ENCODE results near the gene PACS1. TPM values are rescaled to one million over a fixed set of nuclear protein-coding genes. Genes with fewer than 3 reads are reported as not detected.

Gene PACS1
- polyA plus RNA-seq, 1 donor (not counting 4 experiments of a cell fraction or from before 2014, with no cell fraction given), result 14.9 TPM

- Histone ChIP-seq H4K20me1 (ENCODE audit: control insufficient read depth, extremely low read depth, insufficient read depth, low read length) (no peaks in the 10 kb centered on the region), H3K27ac (ENCODE audit: control insufficient read depth, insufficient read depth, low read length) (no peak overlapping the region), H3K27me3 (ENCODE audit: control insufficient read depth, extremely low read depth, insufficient read depth, low read length) (no peaks in the 10 kb centered on the region), H3K9me3 (ENCODE audit: control insufficient read depth, low read depth, low read length) (no peaks in the 10 kb centered on the region), H3K79me2 (ENCODE audit: control insufficient read depth, insufficient read depth, low read length) (peaks cover 36% of the 10 kb centered on the region), H2AFZ (ENCODE audit: control insufficient read depth, low read length) (no peak overlapping the region), H3K9me1 (ENCODE audit: control insufficient read depth, extremely low read depth, insufficient read depth, low read length) (peaks cover 3% of the 10 kb centered on the region), H3K36me3 (ENCODE audit: control insufficient read depth in 2 of 2, extremely low read depth in 1 of 2, insufficient read depth in 2 of 2, low read length in 2 of 2) (peaks cover 37 to 47% of the 10 kb centered on the region in 2 experiments), H3K4me1 (ENCODE audit: control insufficient read depth, extremely low read depth, insufficient read depth, low read length) (peaks cover 23% of the 10 kb centered on the region), H3K4me2 (ENCODE audit: control insufficient read depth, extremely low read depth, insufficient read depth, low read depth, low read length) (no peak overlapping the region), H3K9ac (ENCODE audit: control insufficient read depth, extremely low read depth, insufficient read depth, low read length) (no peak overlapping the region), H3K4me3 (ENCODE audit: control insufficient read depth in 2 of 3, extremely low read depth in 1 of 3, insufficient read depth in 2 of 3, low read depth in 1 of 3, low read length in 3 of 3) (no peak overlapping the region)
- FAIRE-seq (no peak), DNase-seq (ENCODE audit: low read depth, low spot score) (no peak)
- dilution Hi-C loops (cut with MboI; ENCODE audit: extremely low pct_ligation_motif_present, low sequenced_read_pairs), result no loop called here
- TF ChIP-seq EZH2 (IDR thresholded peaks at IDR 0.05; ENCODE audit: low read length) (no peak), CTCF (optimal IDR thresholded peaks at IDR 0.05 in 1 of 3, IDR thresholded peaks at IDR 0.05 in 1 of 3, conservative IDR thresholded peaks at IDR 0.05 in 1 of 3; ENCODE audit: extremely low read depth in 1 of 3, insufficient read depth in 2 of 3, low read length in 3 of 3) (no peak)
Measured at GRCh38 chr11:66055021-66055420, 15.1 kb upstream of the PACS1 start.

- Histone ChIP-seq H3K4me1 (ENCODE audit: control insufficient read depth, extremely low read depth, insufficient read depth, low read length) (peaks cover 25% of the 10 kb centered on the region), H3K4me2 (ENCODE audit: control insufficient read depth, extremely low read depth, insufficient read depth, low read depth, low read length) (no peak overlapping the region), H2AFZ (ENCODE audit: control insufficient read depth, low read length) (no peak overlapping the region), H3K79me2 (ENCODE audit: control insufficient read depth, insufficient read depth, low read length) (peaks cover 37% of the 10 kb centered on the region), H3K36me3 (ENCODE audit: control insufficient read depth in 2 of 2, extremely low read depth in 1 of 2, insufficient read depth in 2 of 2, low read length in 2 of 2) (peaks cover 42 to 59% of the 10 kb centered on the region in 2 experiments), H3K9ac (ENCODE audit: control insufficient read depth, extremely low read depth, insufficient read depth, low read length) (no peak overlapping the region), H3K27me3 (ENCODE audit: control insufficient read depth, extremely low read depth, insufficient read depth, low read length) (no peaks in the 10 kb centered on the region), H3K9me3 (ENCODE audit: control insufficient read depth, low read depth, low read length) (no peaks in the 10 kb centered on the region), H3K9me1 (ENCODE audit: control insufficient read depth, extremely low read depth, insufficient read depth, low read length) (peaks cover 3% of the 10 kb centered on the region), H4K20me1 (ENCODE audit: control insufficient read depth, extremely low read depth, insufficient read depth, low read length) (no peaks in the 10 kb centered on the region), H3K4me3 (ENCODE audit: control insufficient read depth in 2 of 3, extremely low read depth in 1 of 3, insufficient read depth in 2 of 3, low read depth in 1 of 3, low read length in 3 of 3) (no peak overlapping the region), H3K27ac (ENCODE audit: control insufficient read depth, insufficient read depth, low read length) (peak overlapping the region; percentile 18)
- TF ChIP-seq CTCF (optimal IDR thresholded peaks at IDR 0.05 in 1 of 3, IDR thresholded peaks at IDR 0.05 in 1 of 3, conservative IDR thresholded peaks at IDR 0.05 in 1 of 3; ENCODE audit: extremely low read depth in 1 of 3, insufficient read depth in 2 of 3, low read length in 3 of 3) (no peak), EZH2 (IDR thresholded peaks at IDR 0.05; ENCODE audit: low read length) (no peak)
- dilution Hi-C loops (cut with MboI; ENCODE audit: extremely low pct_ligation_motif_present, low sequenced_read_pairs), result no loop called here
- FAIRE-seq (no peak), DNase-seq (ENCODE audit: low read depth, low spot score) (no peak)
Measured at GRCh38 chr11:66056501-66056900, 13.6 kb upstream of the PACS1 start.
